Thyroid gland (tissue), 4 donors: ENCODE data around the gene NENF.

Experiments used
- POLR2A ChIP-seq, 2 donors: fragments of 450-650 bp; IDR thresholded peaks; one replicate each; pipeline ENCODE4 v1.6.1; 2017; ENCODE audit warnings: antibody characterized with exemption in 2 of 2, mild to moderate bottlenecking in 2 of 2, moderate library complexity in 1 of 2
- TF ChIP-seq, protein P1 (sequence below), 6 experiments: fragments of 200-600 bp in 3 of 6; fragments of 450-650 bp in 3 of 6; sonication (generic) in 3 of 6; IDR thresholded peaks; one replicate each; pipeline ENCODE4 v1.5.1; 2016 to 2019; ENCODE audit warnings: antibody characterized with exemption in 6 of 6, mild to moderate bottlenecking in 2 of 6, inconsistent platforms in 1 of 6, moderate library complexity in 1 of 6

DNA sequence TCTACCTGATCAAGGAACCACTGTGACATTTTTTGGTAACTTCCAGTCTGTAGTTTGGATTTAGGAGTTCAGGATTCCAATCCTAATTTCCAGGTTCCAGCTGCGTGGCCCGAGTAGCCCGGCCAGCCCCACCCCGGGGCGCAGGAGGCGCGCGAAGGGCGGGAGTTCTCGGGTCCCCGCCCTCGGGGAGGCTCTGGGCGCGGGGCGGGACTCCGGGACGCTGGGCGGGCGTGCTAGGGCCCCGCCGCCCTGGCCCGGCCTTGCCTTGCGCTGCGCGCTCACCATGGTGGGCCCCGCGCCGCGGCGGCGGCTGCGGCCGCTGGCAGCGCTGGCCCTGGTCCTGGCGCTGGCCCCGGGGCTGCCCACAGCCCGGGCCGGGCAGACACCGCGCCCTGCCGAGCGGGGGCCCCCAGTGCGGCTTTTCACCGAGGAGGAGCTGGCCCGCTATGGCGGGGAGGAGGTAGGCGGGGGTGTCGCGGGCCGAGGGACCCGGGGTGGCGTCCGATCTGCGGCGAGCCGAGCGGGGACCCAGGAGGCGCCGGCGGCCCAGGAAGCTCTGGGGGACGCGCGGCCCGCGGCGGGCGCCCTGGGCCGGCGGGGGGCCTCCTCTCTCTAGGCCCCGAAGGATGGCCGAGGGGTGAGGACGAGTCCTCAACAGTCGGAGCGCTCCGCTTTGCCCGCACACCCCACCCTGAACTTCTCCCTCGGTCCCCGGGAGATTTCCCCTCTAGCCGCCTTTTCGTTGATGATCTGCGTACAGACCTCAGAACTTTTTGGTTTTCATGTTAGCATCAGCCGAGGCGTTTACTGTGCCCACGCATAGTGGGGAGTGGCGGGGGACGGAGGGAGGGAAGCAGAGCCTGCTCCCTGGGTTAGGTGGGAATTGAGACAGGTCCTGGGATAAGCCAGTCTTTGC is at the start of gene NENF:
- TF ChIP-seq, protein P1, sequence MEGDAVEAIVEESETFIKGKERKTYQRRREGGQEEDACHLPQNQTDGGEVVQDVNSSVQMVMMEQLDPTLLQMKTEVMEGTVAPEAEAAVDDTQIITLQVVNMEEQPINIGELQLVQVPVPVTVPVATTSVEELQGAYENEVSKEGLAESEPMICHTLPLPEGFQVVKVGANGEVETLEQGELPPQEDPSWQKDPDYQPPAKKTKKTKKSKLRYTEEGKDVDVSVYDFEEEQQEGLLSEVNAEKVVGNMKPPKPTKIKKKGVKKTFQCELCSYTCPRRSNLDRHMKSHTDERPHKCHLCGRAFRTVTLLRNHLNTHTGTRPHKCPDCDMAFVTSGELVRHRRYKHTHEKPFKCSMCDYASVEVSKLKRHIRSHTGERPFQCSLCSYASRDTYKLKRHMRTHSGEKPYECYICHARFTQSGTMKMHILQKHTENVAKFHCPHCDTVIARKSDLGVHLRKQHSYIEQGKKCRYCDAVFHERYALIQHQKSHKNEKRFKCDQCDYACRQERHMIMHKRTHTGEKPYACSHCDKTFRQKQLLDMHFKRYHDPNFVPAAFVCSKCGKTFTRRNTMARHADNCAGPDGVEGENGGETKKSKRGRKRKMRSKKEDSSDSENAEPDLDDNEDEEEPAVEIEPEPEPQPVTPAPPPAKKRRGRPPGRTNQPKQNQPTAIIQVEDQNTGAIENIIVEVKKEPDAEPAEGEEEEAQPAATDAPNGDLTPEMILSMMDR (IDR thresholded peaks at IDR 0.05) = no peak
- peak; percentile 83 to 95 for TF ChIP-seq POLR2A (IDR thresholded peaks at IDR 0.05)
